Measurements from ENCODE around the gene QPCTL.
"Not testable (repeated sequence)": the region's sequence is repeated elsewhere in the genome, so short reads cannot be mapped to it uniquely, and the experiment has no call there.

The QPCTL gene

DNA sequence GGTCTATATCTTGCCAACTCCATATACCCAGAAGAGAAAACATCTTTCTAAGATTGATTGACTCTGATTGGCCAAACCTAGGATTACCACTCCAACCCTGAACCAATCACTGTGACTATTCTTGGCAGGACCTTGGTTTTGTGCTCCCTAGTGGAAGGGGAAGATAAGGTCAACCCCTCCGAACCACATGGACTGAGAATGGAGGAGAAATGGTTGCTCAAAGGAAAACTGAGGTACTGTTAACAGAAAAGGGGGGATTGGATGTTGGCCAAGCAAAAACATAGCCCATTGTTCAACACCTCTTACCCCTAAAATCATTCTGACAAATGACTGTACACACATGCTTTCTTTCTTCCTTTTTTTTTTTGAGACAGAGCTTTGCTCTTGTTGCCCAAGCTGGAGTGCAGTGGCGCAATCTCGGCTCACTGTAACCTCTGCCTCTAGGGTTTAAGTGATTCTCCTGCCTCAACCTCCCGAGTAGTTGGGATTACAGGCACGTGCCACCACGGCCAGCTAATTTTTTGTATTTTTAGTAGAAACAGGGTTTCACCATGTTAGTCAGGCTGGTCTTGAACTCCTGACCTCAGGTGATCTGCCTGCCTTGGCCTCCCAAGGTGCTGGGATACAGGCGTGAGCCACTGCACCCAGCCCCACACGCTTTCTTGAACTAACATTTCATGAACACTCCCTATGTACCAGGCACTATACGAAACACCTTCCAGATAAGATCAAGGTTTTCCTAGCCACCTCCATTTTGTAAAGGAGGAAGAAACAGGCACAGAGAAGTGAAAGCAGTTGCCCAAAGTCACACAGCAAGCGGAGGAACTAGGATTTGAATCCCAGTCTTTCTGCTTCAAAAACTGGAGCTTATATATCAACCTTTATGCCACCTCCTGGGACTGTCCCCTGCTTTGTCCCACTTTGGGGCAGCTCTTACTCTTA, 47.3 kb downstream of the QPCTL start:
- DNase-seq (ENCODE audit: low read depth, low spot score) = no peak
- no peak for TF ChIP-seq CTCF (IDR thresholded peaks at IDR 0.05; ENCODE audit: insufficient read depth, low read length, missing control alignments)
- CTCF ChIA-PET = interaction anchor here (2.1 kb wide), 1 partner anchor 13 kb away, joined by 5 read pairs; no protein-coding TSS in a partner anchor
- POLR2A ChIA-PET = interaction anchor here (1.6 kb wide), 1 partner anchor 9 kb away, joined by 5 read pairs; the partner anchor contains the start of gene FBXO46
- H3K4me3 ChIP-seq (ENCODE audit: low read depth, low read length) = no peak overlapping the region

- ChIA-PET CTCF (interaction anchor here (1.3 to 2.0 kb wide), 3 partner anchors 57 to 972 kb away, joined by 3 to 5 read pairs (median 3); no protein-coding TSS in a partner anchor), POLR2A (no interaction called here)
- TF ChIP-seq CTCF (IDR thresholded peaks at IDR 0.05; ENCODE audit: insufficient read depth, low read length, missing control alignments) = no peak
- H3K4me3 ChIP-seq (ENCODE audit: low read depth, low read length) = no peak overlapping the region
- DNase-seq (ENCODE audit: low read depth, low spot score) = no peak
Observed at GRCh38 chr19:45742969-45743368, 50.5 kb downstream of the QPCTL start.

DNA sequence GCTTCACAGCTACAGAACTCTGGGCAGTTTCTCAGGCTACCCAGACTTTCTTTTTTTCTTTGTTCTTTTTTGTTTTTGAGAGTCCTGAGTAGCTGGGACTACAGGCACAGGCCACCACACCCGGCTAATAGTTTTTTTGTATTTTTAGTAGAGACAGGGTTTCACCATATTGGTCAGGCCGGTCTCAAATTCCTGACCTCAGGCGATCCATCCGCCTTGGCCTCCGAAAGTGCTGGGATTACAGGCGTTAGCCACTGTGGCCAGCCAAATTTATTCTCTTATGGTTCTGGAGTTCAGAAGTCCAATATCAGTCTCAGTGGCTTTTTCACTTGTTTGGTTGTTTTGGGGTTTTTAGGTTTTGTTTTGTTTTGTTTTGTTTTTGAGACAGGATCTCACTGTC, 53.1 kb downstream of the QPCTL start:
- no peak for DNase-seq (ENCODE audit: low read depth, low spot score)
- ChIA-PET POLR2A (no interaction called here), CTCF (interaction anchor here (1.4 kb wide), 1 partner anchor 24 kb away, joined by 4 read pairs; the partner anchor contains the start of gene SIX5)
- no peak overlapping the region for H3K4me3 ChIP-seq (ENCODE audit: low read depth, low read length)
- no peak for TF ChIP-seq CTCF (IDR thresholded peaks at IDR 0.05; ENCODE audit: insufficient read depth, low read length, missing control alignments)

GRCh38 chr19:45746866-45747265, 54.4 kb downstream of the QPCTL start:
- DNase-seq (ENCODE audit: low read depth, low spot score) = no peak
- POLR2A ChIA-PET = no interaction called here
- CTCF ChIA-PET = interaction anchor here (0.7 kb wide), 1 partner anchor 12 kb away, joined by 3 read pairs; no protein-coding TSS in a partner anchor
- TF ChIP-seq CTCF (IDR thresholded peaks at IDR 0.05; ENCODE audit: insufficient read depth, low read length, missing control alignments) = no peak
- no peak overlapping the region for H3K4me3 ChIP-seq (ENCODE audit: low read depth, low read length)

DNA sequence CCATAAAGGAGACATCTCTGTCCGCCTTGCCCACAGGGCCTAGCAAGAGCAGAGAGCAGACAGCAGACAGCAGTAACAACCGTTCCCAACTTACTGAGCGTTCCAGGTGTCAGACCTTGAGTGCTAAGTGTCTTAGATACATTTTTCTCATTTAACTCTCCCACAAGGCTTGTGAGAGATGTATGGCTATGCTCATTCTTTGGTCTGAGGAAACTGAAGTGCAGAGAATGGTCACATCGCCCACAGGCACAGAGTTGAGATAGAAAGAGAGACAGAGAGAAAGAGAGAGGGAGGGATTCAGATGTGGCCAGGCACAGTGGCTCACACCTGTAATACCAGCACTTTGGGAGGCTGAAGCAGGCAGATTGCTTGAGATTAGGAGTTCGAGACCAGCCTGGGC, 55.0 kb downstream of the QPCTL start:
- TF ChIP-seq CTCF (IDR thresholded peaks at IDR 0.05; ENCODE audit: insufficient read depth, low read length, missing control alignments) = no peak
- no peak overlapping the region for H3K4me3 ChIP-seq (ENCODE audit: low read depth, low read length)
- DNase-seq (ENCODE audit: low read depth, low spot score) = no peak
- POLR2A ChIA-PET = no interaction called here
- CTCF ChIA-PET = no interaction called here

- CTCF ChIA-PET = interaction anchor here (1.7 kb wide), 1 partner anchor 10 kb away, joined by 4 read pairs; no protein-coding TSS in a partner anchor
- DNase-seq (ENCODE audit: low read depth, low spot score); H3K4me3 ChIP-seq (ENCODE audit: low read depth, low read length); POLR2A ChIA-PET: not testable (repeated sequence)
Observed at GRCh38 chr19:45751483-45751882, 59.0 kb downstream of the QPCTL start.
